ENCODE measurements around the gene RERE. TPM values are rescaled to one million over a fixed set of nuclear protein-coding genes. Genes with fewer than 3 reads are reported as not detected.

The RERE gene
- total and polyA plus RNA-seq, 12 donors: 46.5 to 163 (median 139) TPM

- Histone ChIP-seq H3K4me1 (peaks cover 0 to 52% (median 23%) of the 10 kb centered on the region in 9 donors), H3K9me3 (no peaks in the 10 kb centered on the region), H3K27me3 (no peaks in the 10 kb centered on the region), H3K36me3 (no peaks in the 10 kb centered on the region), H3K4me3 (no peak overlapping the region), H3K27ac (no peak overlapping the region)
- intact Hi-C loops (cut with DNase I): loop anchor here in 1 of 10 donors (10.0 kb wide), 1 partner anchor 279 kb away; no protein-coding TSS in a partner anchor
- WGBS, 2 donors: 76 to 96% methylated on average over 3 of the region's 3 CpGs
- TF ChIP-seq, protein P1, sequence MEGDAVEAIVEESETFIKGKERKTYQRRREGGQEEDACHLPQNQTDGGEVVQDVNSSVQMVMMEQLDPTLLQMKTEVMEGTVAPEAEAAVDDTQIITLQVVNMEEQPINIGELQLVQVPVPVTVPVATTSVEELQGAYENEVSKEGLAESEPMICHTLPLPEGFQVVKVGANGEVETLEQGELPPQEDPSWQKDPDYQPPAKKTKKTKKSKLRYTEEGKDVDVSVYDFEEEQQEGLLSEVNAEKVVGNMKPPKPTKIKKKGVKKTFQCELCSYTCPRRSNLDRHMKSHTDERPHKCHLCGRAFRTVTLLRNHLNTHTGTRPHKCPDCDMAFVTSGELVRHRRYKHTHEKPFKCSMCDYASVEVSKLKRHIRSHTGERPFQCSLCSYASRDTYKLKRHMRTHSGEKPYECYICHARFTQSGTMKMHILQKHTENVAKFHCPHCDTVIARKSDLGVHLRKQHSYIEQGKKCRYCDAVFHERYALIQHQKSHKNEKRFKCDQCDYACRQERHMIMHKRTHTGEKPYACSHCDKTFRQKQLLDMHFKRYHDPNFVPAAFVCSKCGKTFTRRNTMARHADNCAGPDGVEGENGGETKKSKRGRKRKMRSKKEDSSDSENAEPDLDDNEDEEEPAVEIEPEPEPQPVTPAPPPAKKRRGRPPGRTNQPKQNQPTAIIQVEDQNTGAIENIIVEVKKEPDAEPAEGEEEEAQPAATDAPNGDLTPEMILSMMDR (IDR thresholded peaks at IDR 0.05): no peak
- DNase-seq (no peak), ATAC-seq (no peak)
Measured at GRCh38 chr1:8565802-8566201, 251.6 kb downstream of the RERE start.

GRCh38 chr1:8563944-8564537, 253.4 kb downstream of the RERE start:
- Histone ChIP-seq H3K4me3 (no peak overlapping the region), H3K27me3 (no peaks in the 10 kb centered on the region), H3K4me1 (peaks cover 0 to 37% (median 16%) of the 10 kb centered on the region in 9 donors), H3K36me3 (no peaks in the 10 kb centered on the region), H3K27ac (peak overlapping the region in 3 of 10 donors; percentile 14 to 45 (median 30)), H3K9me3 (no peaks in the 10 kb centered on the region)
- TF ChIP-seq, protein P1 (IDR thresholded peaks at IDR 0.05): no peak
- DNase-seq (no peak), ATAC-seq (no peak)
- 50 to 53% methylated on average over 2 of the region's 2 CpGs for WGBS, 2 donors
- intact Hi-C loops (cut with DNase I): loop anchor here in 9 of 10 donors (2.0 to 10.0 kb wide), 6 partner anchors 33 to 283 kb away; no protein-coding TSS in a partner anchor

- no peak for DNase-seq
- Histone ChIP-seq H3K36me3 (no peaks in the 10 kb centered on the region), H3K27ac (peak overlapping the region in 5 of 10 donors; percentile 12 to 45 (median 30)), H3K4me1 (peaks cover 0 to 37% (median 16%) of the 10 kb centered on the region in 9 donors), H3K27me3 (no peaks in the 10 kb centered on the region), H3K9me3 (no peaks in the 10 kb centered on the region), H3K4me3 (no peak overlapping the region)
- TF ChIP-seq, protein P1 (IDR thresholded peaks at IDR 0.05): no peak
- ATAC-seq: peak in 4 of 8 donors; percentile 11 to 31 (median 22)
- intact Hi-C loops (cut with DNase I): loop anchor here in 9 of 10 donors (2.0 to 10.0 kb wide), 6 partner anchors 34 to 284 kb away; no protein-coding TSS in a partner anchor
- WGBS, 2 donors: 26 to 35% methylated on average over 4 of the region's 4 CpGs
Measured at GRCh38 chr1:8562881-8563865, 254.3 kb downstream of the RERE start.

DNA sequence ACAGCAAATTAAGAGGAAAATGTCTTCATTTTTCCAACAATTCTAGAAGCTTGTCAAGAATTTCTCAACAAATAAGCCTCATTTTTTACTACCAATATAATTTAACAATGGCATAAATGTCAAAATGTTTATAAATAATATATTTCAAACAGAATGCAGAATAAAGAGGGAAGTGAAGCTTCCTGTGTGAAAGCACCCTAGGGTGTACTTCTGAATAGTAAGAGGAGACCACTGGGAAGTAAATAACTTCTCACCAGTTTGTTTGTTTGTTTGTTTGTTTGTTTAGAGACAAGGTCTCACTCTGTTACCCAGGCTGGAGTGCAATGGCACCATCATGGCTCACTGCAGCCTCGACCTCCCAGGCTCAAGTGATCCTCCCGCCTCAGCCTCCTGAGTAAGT, 255.2 kb downstream of the RERE start:
- intact Hi-C loops (cut with DNase I): loop anchor here in 9 of 10 donors (2.0 to 10.0 kb wide), 6 partner anchors 35 to 285 kb away; no protein-coding TSS in a partner anchor
- whole genome bisulfite sequencing, 2 donors: 99 to 100% methylated on average over 2 of the region's 2 CpGs
- TF ChIP-seq, protein P1 (IDR thresholded peaks at IDR 0.05): no peak

More for the DNA sequence above, 255.2 kb downstream of the RERE start:
- ATAC-seq (no peak), DNase-seq (no peak)
- Histone ChIP-seq H3K4me1 (peaks cover 0 to 34% (median 16%) of the 10 kb centered on the region in 9 donors), H3K36me3 (peaks cover 0 to under 1% (median 0%) of the 10 kb centered on the region in 9 donors), H3K9me3 (no peaks in the 10 kb centered on the region), H3K27me3 (no peaks in the 10 kb centered on the region), H3K27ac (peak overlapping the region in 1 of 10 donors; percentile 45), H3K4me3 (no peak overlapping the region)
